WTC11 (cell line): ENCODE results near the gene NEUROG2. TPM values are rescaled to one million over a fixed set of nuclear protein-coding genes. Genes with fewer than 3 reads are reported as not detected.

Experiments used
- ATAC-seq: fragments of 200-7000 bp; cut with Tn5 transposase; 2 replicates; pipeline ENCODE4 v1.10.0; 2021; ENCODE audit warnings: mild to moderate bottlenecking, moderate library complexity
- CTCF ChIA-PET: fragments of 300-600 bp; sonication (Branson Sonifier 250); formaldehyde crosslinking; loops from one replicate; lab custom pipeline; 2021; ENCODE audit warnings: antibody characterized with exemption; lab: Charles Lee
- POLR2A ChIA-PET: fragments of 350-600 bp; sonication (Branson Sonifier 250); formaldehyde crosslinking; loops from one replicate; lab custom pipeline; 2021; ENCODE audit warnings: antibody characterized with exemption; lab: Charles Lee
- DNase-seq: peaks from one replicate; pipeline ENCODE4 v3.0.0; 2021; ENCODE audit warnings: low spot score
- H3K27ac Mint-ChIP-seq: 2 replicates; pipeline ENCODE4 v1.8.0; 2021; ENCODE audit warnings: mixed read lengths
- H3K27me3 Mint-ChIP-seq: 2 replicates; pipeline ENCODE4 v1.8.0; 2021; ENCODE audit warnings: low read depth, mild to moderate bottlenecking, moderate library complexity, mixed read lengths
- H3K36me3 Mint-ChIP-seq: 2 replicates; pipeline ENCODE4 v1.8.0; 2021; ENCODE audit warnings: mixed read lengths
- H3K4me1 Mint-ChIP-seq: 2 replicates; pipeline ENCODE4 v1.8.0; 2022; ENCODE audit warnings: mixed read lengths
- H3K4me3 Mint-ChIP-seq: 2 replicates; pipeline ENCODE4 v1.8.0; 2021; ENCODE audit warnings: mild to moderate bottlenecking, moderate library complexity, mixed read lengths
- H3K9me3 Mint-ChIP-seq: 2 replicates; pipeline ENCODE4 v1.8.0; 2021; ENCODE audit warnings: mixed read lengths
- AR ChIP-seq: fragments of 250-450 bp; sonication (Bioruptor Pico); IDR thresholded peaks from 2 replicates; pipeline ENCODE4 v1.9.0; 2021; ENCODE audit warnings: mild to moderate bottlenecking
- CBFB ChIP-seq: sonication (generic); formaldehyde crosslinking; IDR thresholded peaks from 2 replicates; pipeline ENCODE4 v1.8.1; 2022; ENCODE audit warnings: mild to moderate bottlenecking, low read depth, missing genetic modification reagents
- CTCF ChIP-seq: fragments of 200-600 bp; IDR thresholded peaks from 2 replicates; pipeline ENCODE4 v1.8.0; 2022; ENCODE audit warnings: antibody characterized with exemption
- E2F5 ChIP-seq: sonication (generic); formaldehyde crosslinking; IDR thresholded peaks from 2 replicates; pipeline ENCODE4 v1.8.1; 2022; ENCODE audit warnings: mild to moderate bottlenecking, moderate library complexity, missing genetic modification reagents
- ERG ChIP-seq: fragments of 250-450 bp; sonication (Bioruptor Pico); IDR thresholded peaks from 2 replicates; pipeline ENCODE4 v1.8.0; 2021; ENCODE audit warnings: mild to moderate bottlenecking
- HMGXB4 ChIP-seq: sonication (generic); formaldehyde crosslinking; IDR thresholded peaks from 2 replicates; pipeline ENCODE4 v1.8.1; 2023; ENCODE audit warnings: mild to moderate bottlenecking, moderate library complexity, missing genetic modification reagents
- JUN ChIP-seq: sonication (generic); formaldehyde crosslinking; IDR thresholded peaks from 2 replicates; pipeline ENCODE4 v1.8.0; 2023; ENCODE audit warnings: mild to moderate bottlenecking, missing genetic modification reagents
- MXD4 ChIP-seq: fragments of 250-450 bp; sonication (Bioruptor Pico); IDR thresholded peaks from 2 replicates; pipeline ENCODE4 v1.8.0; 2021; ENCODE audit warnings: mild to moderate bottlenecking, moderate library complexity, borderline replicate concordance
- NFATC4 ChIP-seq: fragments of 250-450 bp; sonication (Bioruptor Pico); IDR thresholded peaks from 2 replicates; pipeline ENCODE4 v1.9.0; 2021; ENCODE audit warnings: mild to moderate bottlenecking
- PRRX2 ChIP-seq: fragments of 250-450 bp; sonication (Bioruptor Pico); IDR thresholded peaks from 2 replicates; pipeline ENCODE4 v1.8.0; 2021; ENCODE audit warnings: mild to moderate bottlenecking
- RORB ChIP-seq: fragments of 250-450 bp; sonication (Bioruptor Pico); IDR thresholded peaks from 2 replicates; pipeline ENCODE4 v1.9.0; 2021; ENCODE audit warnings: mild to moderate bottlenecking
- USF2 ChIP-seq: sonication (generic); formaldehyde crosslinking; IDR thresholded peaks from 2 replicates; pipeline ENCODE4 v1.8.1; 2023; ENCODE audit warnings: mild to moderate bottlenecking, missing genetic modification reagents, moderate library complexity
- ZMAT4 ChIP-seq: fragments of 250-450 bp; sonication (Bioruptor Pico); IDR thresholded peaks from 2 replicates; pipeline ENCODE4 v1.9.0; 2021; ENCODE audit warnings: mild to moderate bottlenecking
- ZNF138 ChIP-seq: sonication (generic); formaldehyde crosslinking; conservative IDR thresholded peaks from 2 replicates; pipeline ENCODE4 v1.8.1; 2022; ENCODE audit warnings: mild to moderate bottlenecking, moderate library complexity, missing genetic modification reagents
- ZNF317 ChIP-seq: sonication (generic); formaldehyde crosslinking; IDR thresholded peaks from 2 replicates; pipeline ENCODE4 v1.8.1; 2023; ENCODE audit warnings: low read depth, mild to moderate bottlenecking, moderate library complexity, missing genetic modification reagents, borderline replicate concordance
- ZNF396 ChIP-seq: fragments of 250-450 bp; sonication (Bioruptor Pico); IDR thresholded peaks from 2 replicates; pipeline ENCODE4 v1.8.0; 2021; ENCODE audit warnings: mild to moderate bottlenecking, moderate library complexity, borderline replicate concordance
- ZNF671 ChIP-seq: fragments of 250-450 bp; sonication (Bioruptor Pico); IDR thresholded peaks from 2 replicates; pipeline ENCODE4 v1.8.0; 2021; ENCODE audit warnings: mild to moderate bottlenecking
- total RNA-seq: library from RNA; stranded (reverse); gene quantifications from 3 replicates; pipeline ENCODE4 v1.2.3, GENCODE V29; 2021

Gene NEUROG2
- total RNA-seq, 1 experiment from 2014 or later: not detected

- no peak for DNase-seq
- Mint-ChIP-seq H3K27ac (no peak overlapping the region), H3K4me1 (no peaks in the 10 kb centered on the region), H3K4me3 (no peak overlapping the region), H3K36me3 (peaks cover 27% of the 10 kb centered on the region), H3K9me3 (peaks cover 36% of the 10 kb centered on the region), H3K27me3 (peaks cover 4% of the 10 kb centered on the region; the same call in 1 of the 2 replicates)
- ChIA-PET CTCF (no interaction called here), POLR2A (interaction anchor here (0.6 kb wide), 1 partner anchor 9 kb away, joined by 7 read pairs; no protein-coding TSS in a partner anchor)
- no peak for ATAC-seq
- no peak for TF ChIP-seq CBFB (CRISPR knock-in tag)
- no peak for TF ChIP-seq USF2 (CRISPR knock-in tag)
- no peak for TF ChIP-seq NFATC4 (CRISPR knock-in tag)
- no peak for TF ChIP-seq ZNF138 (CRISPR knock-in tag)
- no peak for TF ChIP-seq ZNF671
Observed at GRCh38 chr4:112485930-112486329, 30.1 kb downstream of the NEUROG2 start.

- no peak for ATAC-seq
- no peak for TF ChIP-seq ERG (CRISPR knock-in tag)
- TF ChIP-seq JUN: no peak
- no peak for TF ChIP-seq RORB (CRISPR knock-in tag)
- no peak for TF ChIP-seq PRRX2
- TF ChIP-seq MXD4 (CRISPR knock-in tag): no peak
- no peak for TF ChIP-seq HMGXB4 (CRISPR knock-in tag)
- no peak for TF ChIP-seq USF2 (CRISPR knock-in tag)
- TF ChIP-seq E2F5 (CRISPR knock-in tag): no peak
- TF ChIP-seq ZNF138 (CRISPR knock-in tag): no peak
- TF ChIP-seq, all 79 proteins: peak for 0
- Mint-ChIP-seq H3K36me3 (no peaks in the 10 kb centered on the region), H3K27me3 (peaks cover 3% of the 10 kb centered on the region; the same call in 1 of the 2 replicates), H3K4me3 (no peak overlapping the region), H3K9me3 (peaks cover 4% of the 10 kb centered on the region), H3K27ac (no peak overlapping the region), H3K4me1 (0 out of 2 replicates have a peak, but pooled peaks cover 4% of the 10 kb centered on the region)
- ChIA-PET POLR2A (no interaction called here), CTCF (no interaction called here)
- DNase-seq: no peak
Observed at GRCh38 chr4:112473985-112474384, 42.0 kb downstream of the NEUROG2 start.

- H3K27me3 Mint-ChIP-seq: peaks cover 3% of the 10 kb centered on the region; the same call in 1 of the 2 replicates
- H3K4me3 Mint-ChIP-seq: no peak overlapping the region
- ChIA-PET POLR2A (no interaction called here), CTCF (no interaction called here)
- 0 out of 2 replicates have a peak, but pooled peaks cover 4% of the 10 kb centered on the region for H3K4me1 Mint-ChIP-seq
- no peak for ATAC-seq
- peaks cover 5% of the 10 kb centered on the region for H3K9me3 Mint-ChIP-seq
- no peaks in the 10 kb centered on the region for H3K36me3 Mint-ChIP-seq
- no peak for TF ChIP-seq AR
- no peak for TF ChIP-seq CTCF
- no peak for TF ChIP-seq MXD4 (CRISPR knock-in tag)
- TF ChIP-seq ZMAT4: no peak
- no peak for TF ChIP-seq ZNF317 (CRISPR knock-in tag)
- no peak for TF ChIP-seq PRRX2
- TF ChIP-seq ZNF396 (CRISPR knock-in tag): no peak
- TF ChIP-seq, all 79 proteins: peak for 0
- no peak overlapping the region for H3K27ac Mint-ChIP-seq
- DNase-seq: no peak
Observed at GRCh38 chr4:112472318-112472717, 43.7 kb downstream of the NEUROG2 start.
